NT2/D1 (cell line): ENCODE data around the gene ASCC2.

Experiments used
- SUZ12 ChIP-seq: IDR thresholded peaks from 2 replicates; pipeline ENCODE4 v1.6.1; 2011; ENCODE audit not compliant: insufficient read length, insufficient read depth; ENCODE audit errors: extremely low read depth
- ZNF274 ChIP-seq: IDR thresholded peaks from 2 replicates; pipeline ENCODE4 v1.6.1; 2011; ENCODE audit warnings: mild to moderate bottlenecking, low read depth, low read length

DNA sequence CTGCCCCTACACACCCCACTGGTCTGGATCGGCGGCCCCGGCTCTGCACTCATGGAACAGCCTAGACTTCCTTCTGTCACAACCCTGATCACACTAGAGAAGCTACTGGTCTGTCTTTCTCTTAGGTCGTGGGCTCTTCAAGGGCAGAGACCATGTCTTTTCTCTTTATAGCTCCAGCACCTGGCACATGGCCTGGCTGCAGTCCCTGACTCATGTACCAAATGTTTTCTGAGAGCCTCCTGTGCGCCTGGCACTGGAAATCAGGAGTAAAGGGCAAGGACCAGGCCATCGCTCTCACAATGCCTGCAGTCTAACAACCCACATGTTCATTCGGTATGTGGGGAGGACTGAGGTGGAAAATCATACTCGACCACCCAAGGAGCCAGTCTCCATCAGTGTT, 7.5 kb downstream of the ASCC2 start:
- TF ChIP-seq SUZ12: no peak
- no peak for TF ChIP-seq ZNF274
